Nephron progenitor cell (in vitro differentiated cells): Measurements from ENCODE around the gene MMGT1.
A peak's percentile ranks its signal among the peaks of the same experiment; 100 is the strongest.
"Not testable (repeated sequence)": the region's sequence is repeated elsewhere in the genome, so short reads cannot be mapped to it uniquely, and the experiment has no call there.

Source experiments
- DNase-seq: peaks from one replicate; pipeline ENCODE4 v3.0.0; 2021
- H3K27ac Mint-ChIP-seq: 2 replicates; pipeline ENCODE4 v1.8.0; 2021; ENCODE audit warnings: mild to moderate bottlenecking, moderate library complexity, mixed read lengths
- H3K27me3 Mint-ChIP-seq: 2 replicates; pipeline ENCODE4 v1.8.0; 2021; ENCODE audit warnings: mild to moderate bottlenecking, low read depth, mixed read lengths; ENCODE audit not compliant: poor library complexity
- H3K36me3 Mint-ChIP-seq: 2 replicates; pipeline ENCODE4 v1.8.0; 2021; ENCODE audit warnings: low read depth, mixed read lengths
- H3K4me1 Mint-ChIP-seq: 2 replicates; pipeline ENCODE4 v1.8.0; 2021; ENCODE audit warnings: mixed read lengths
- H3K4me3 Mint-ChIP-seq: 2 replicates; pipeline ENCODE4 v1.8.0; 2021; ENCODE audit warnings: mild to moderate bottlenecking, moderate library complexity, mixed read lengths
- H3K9me3 Mint-ChIP-seq: 2 replicates; pipeline ENCODE4 v1.8.0; 2021; ENCODE audit warnings: mild to moderate bottlenecking, moderate library complexity, mixed read lengths
- TF ChIP-seq, protein P1 (sequence below): fragments of 200-600 bp; sonication (generic); IDR thresholded peaks from 2 replicates; pipeline ENCODE4 v1.5.0; 2021; ENCODE audit warnings: antibody characterized with exemption

MMGT1 gene

DNA sequence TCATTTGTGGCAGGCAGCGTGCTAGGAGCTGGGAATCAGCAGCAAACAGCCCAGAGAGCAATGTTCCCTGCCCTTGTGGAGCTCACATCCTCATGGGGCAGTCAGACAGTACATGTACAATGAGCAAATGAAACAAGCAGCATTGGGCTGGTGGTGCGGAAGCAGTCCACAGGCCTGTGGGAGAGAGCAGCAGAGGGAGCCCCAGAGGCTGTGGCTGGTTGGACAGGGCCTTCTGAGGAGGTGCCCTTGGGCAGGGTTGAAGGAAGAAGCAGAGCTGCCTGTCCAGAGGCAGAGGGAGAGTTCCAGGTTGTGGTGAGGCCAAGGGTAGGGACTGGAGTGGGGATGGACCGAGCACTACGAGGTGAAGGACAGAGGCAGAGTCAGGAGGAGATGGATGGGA lies 22.5 kb downstream of the MMGT1 start:
- TF ChIP-seq, protein P1, sequence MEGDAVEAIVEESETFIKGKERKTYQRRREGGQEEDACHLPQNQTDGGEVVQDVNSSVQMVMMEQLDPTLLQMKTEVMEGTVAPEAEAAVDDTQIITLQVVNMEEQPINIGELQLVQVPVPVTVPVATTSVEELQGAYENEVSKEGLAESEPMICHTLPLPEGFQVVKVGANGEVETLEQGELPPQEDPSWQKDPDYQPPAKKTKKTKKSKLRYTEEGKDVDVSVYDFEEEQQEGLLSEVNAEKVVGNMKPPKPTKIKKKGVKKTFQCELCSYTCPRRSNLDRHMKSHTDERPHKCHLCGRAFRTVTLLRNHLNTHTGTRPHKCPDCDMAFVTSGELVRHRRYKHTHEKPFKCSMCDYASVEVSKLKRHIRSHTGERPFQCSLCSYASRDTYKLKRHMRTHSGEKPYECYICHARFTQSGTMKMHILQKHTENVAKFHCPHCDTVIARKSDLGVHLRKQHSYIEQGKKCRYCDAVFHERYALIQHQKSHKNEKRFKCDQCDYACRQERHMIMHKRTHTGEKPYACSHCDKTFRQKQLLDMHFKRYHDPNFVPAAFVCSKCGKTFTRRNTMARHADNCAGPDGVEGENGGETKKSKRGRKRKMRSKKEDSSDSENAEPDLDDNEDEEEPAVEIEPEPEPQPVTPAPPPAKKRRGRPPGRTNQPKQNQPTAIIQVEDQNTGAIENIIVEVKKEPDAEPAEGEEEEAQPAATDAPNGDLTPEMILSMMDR, result no peak
- no peak overlapping the region for H3K4me3 Mint-ChIP-seq
- H3K27me3 Mint-ChIP-seq, result no peaks in the 10 kb centered on the region
- peaks cover 28% of the 10 kb centered on the region for H3K9me3 Mint-ChIP-seq
- no peaks in the 10 kb centered on the region for H3K36me3 Mint-ChIP-seq
- no peak overlapping the region for H3K27ac Mint-ChIP-seq
- no peak for DNase-seq
- no peaks in the 10 kb centered on the region for H3K4me1 Mint-ChIP-seq

DNA sequence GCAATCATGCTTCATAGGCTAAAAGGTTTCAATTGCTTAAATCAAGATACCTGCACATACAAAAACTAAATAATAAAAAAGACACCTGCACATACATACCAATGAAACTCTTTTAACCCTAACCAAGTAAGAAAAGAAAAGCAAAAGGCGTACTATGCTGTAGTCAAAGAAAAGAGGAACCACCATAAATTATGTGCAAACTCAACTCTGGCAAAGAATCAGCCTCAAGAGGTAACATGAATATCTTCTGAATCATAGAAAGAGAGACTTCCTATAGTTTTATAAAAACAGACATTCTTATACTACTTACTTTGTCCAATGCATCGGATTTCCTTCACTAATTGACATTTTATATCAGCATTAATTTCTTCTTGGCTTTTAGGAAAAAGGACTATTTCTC lies 29.3 kb downstream of the MMGT1 start:
- Mint-ChIP-seq H3K27ac (no peak overlapping the region), H3K9me3 (peaks cover 54% of the 10 kb centered on the region), H3K4me1 (no peaks in the 10 kb centered on the region), H3K36me3 (no peaks in the 10 kb centered on the region), H3K27me3 (no peaks in the 10 kb centered on the region), H3K4me3 (no peak overlapping the region)
- TF ChIP-seq, protein P1, result no peak
- no peak for DNase-seq

DNA sequence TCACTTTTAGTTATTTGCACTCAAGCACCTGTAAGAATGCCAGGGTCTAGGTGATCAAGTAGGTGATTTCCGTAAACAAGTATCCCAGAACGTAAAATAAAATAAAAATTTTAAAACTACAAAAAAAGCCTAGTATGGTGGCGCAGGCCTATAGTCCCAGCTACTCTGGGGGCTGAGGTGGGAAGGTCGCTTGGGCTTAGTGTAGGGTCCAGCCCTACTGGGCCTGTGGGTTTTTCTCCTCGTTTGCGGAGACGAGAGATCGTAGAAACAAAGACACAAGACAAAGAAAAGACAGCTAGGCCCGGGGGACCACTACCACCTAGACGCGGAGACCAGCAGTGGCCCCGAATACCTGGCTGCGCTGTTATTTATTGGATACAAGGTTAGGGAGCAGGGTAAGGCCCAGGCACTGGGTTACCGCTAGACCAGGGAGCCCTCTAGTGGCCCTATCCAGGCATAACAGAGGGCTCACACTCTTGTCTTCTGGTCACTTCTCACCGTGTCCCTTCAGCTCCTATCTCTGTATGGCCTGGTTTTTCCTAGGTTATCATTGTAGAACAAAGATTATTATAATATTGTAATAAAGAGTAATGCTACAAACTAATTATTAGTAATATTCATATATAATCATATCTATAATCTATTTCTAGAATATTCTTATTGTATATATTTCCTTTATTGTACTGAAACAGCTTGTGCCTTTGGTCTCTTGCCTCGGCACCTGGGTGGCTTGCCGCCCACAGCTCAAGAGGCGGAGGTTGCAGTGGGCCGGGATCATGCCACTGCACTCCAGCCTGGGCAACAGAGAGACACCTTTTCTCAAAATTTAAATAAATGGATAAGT lies 41.9 kb downstream of the MMGT1 start:
- TF ChIP-seq, protein P1, result peak; percentile 64
- H3K9me3 Mint-ChIP-seq, result peaks cover 37% of the 10 kb centered on the region
- H3K4me3 Mint-ChIP-seq, result no peak overlapping the region
- H3K27ac Mint-ChIP-seq, result no peak overlapping the region
- no peaks in the 10 kb centered on the region for H3K36me3 Mint-ChIP-seq
- H3K4me1 Mint-ChIP-seq, result no peaks in the 10 kb centered on the region
- peak; percentile 61 for DNase-seq
- peaks cover 30% of the 10 kb centered on the region for H3K27me3 Mint-ChIP-seq

DNA sequence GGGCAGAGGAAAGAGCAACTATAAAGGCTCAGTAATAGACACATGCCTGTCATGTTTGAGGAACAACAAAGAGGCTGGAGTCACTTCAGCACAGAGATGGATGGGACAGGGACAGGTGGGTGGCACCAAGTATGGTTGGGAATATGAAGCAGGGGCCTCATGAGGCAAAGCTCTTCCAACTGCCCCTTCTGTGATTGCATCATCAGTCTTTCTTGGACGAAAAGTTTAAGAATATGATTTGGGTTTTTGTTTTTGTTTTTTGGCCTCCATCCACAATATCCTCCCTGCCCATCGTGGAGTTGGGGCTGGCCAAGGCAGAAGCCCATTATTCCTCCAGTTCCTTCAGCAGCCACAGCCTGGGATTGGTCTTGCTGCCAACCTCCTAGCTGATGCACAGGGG lies 45.9 kb downstream of the MMGT1 start:
- peaks cover 31% of the 10 kb centered on the region for H3K9me3 Mint-ChIP-seq
- no peak overlapping the region for H3K27ac Mint-ChIP-seq
- H3K4me1 Mint-ChIP-seq, result no peaks in the 10 kb centered on the region
- TF ChIP-seq, protein P1, result no peak
- DNase-seq, result no peak
- no peaks in the 10 kb centered on the region for H3K36me3 Mint-ChIP-seq
- H3K4me3 Mint-ChIP-seq, result no peak overlapping the region
- H3K27me3 Mint-ChIP-seq, result peaks cover 23% of the 10 kb centered on the region

DNA sequence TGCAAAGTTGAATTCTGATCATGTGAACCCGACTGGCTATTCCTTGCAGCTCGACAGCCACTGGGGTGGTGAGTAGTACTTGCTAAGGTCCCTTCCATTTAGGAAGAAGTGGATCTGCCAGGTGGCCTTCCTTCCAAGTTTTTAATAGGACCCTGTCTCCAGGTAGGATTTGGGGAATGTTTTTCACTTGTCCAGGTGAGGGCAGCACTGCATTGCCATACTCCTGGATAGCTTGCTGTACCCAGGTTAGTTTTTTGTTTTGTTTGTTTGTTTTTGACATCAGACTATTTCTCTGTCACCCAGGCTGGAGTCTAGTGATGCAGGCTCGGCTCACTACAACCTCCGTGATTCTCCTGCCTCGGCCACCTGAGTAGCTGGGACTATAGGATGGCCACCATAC lies 50.4 kb downstream of the MMGT1 start:
- no peak overlapping the region for H3K27ac Mint-ChIP-seq
- H3K36me3 Mint-ChIP-seq, result no peaks in the 10 kb centered on the region
- no peak overlapping the region for H3K4me3 Mint-ChIP-seq
- TF ChIP-seq, protein P1, result no peak
- H3K9me3 Mint-ChIP-seq, result peaks cover 45% of the 10 kb centered on the region
- H3K4me1 Mint-ChIP-seq, result no peaks in the 10 kb centered on the region
- H3K27me3 Mint-ChIP-seq, result peaks cover 7% of the 10 kb centered on the region
- DNase-seq, result peak; percentile 1

DNA sequence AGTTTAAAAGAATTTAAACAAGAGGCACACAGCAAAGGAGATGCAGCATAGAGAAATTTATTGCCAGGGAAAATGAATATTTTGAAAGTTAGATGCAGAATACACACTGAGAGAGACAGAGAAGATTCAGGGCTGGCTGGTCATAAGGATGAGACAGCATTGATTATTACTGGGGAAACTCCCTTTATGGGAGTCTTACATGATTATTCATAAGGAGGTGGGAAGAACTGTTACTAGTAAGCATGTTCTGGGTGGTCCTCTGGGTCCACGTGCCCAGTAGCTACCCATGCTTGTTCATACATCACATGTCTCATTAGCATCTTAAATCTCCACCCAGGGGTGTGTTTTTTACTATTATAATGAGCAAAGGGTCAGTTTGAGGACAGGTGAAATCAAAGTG lies 53.3 kb downstream of the MMGT1 start:
- H3K27ac Mint-ChIP-seq, H3K27me3 Mint-ChIP-seq, H3K4me3 Mint-ChIP-seq, DNase-seq, H3K4me1 Mint-ChIP-seq, H3K36me3 Mint-ChIP-seq: not testable (repeated sequence)
- H3K9me3 Mint-ChIP-seq, result peaks cover 65% of the 10 kb centered on the region
